Body of pancreas (tissue), 4 donors: Measurements from ENCODE around the gene LRIG1.

Source experiments
- POLR2A ChIP-seq, 3 donors: fragments of 450-650 bp; IDR thresholded peaks; one replicate each; pipeline ENCODE4 v1.6.1; 2016; ENCODE audit warnings: antibody characterized with exemption in 3 of 3, mild to moderate bottlenecking in 2 of 3
- TF ChIP-seq, protein P1 (sequence below), 7 experiments: fragments of 450-650 bp in 4 of 7; fragments of 200-600 bp in 3 of 7; sonication (generic) in 3 of 7; IDR thresholded peaks; one replicate each; pipeline ENCODE4 v1.5.1; 2016 to 2019; ENCODE audit warnings: antibody characterized with exemption in 7 of 7

DNA sequence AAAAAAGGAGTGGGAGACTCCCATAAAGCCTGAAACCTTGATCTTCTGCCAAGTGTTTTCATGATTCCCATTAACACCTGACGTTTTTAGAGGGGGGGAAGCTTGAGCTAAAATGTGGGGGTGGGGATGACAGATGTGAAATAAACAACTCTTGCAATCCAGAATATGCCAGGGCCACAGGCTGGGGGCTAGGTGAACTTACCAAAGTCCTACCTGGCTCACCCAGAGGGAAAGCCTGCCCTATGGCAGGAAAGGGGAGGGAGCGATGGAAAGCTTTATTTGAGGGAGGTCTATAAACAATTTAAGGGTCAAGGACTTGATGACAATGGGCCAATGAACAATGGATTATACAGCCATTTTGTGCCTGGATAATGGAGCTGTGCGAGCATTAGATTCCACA, 108.3 kb downstream of the LRIG1 start:
- TF ChIP-seq POLR2A (IDR thresholded peaks at IDR 0.05), result no peak
- TF ChIP-seq, protein P1, sequence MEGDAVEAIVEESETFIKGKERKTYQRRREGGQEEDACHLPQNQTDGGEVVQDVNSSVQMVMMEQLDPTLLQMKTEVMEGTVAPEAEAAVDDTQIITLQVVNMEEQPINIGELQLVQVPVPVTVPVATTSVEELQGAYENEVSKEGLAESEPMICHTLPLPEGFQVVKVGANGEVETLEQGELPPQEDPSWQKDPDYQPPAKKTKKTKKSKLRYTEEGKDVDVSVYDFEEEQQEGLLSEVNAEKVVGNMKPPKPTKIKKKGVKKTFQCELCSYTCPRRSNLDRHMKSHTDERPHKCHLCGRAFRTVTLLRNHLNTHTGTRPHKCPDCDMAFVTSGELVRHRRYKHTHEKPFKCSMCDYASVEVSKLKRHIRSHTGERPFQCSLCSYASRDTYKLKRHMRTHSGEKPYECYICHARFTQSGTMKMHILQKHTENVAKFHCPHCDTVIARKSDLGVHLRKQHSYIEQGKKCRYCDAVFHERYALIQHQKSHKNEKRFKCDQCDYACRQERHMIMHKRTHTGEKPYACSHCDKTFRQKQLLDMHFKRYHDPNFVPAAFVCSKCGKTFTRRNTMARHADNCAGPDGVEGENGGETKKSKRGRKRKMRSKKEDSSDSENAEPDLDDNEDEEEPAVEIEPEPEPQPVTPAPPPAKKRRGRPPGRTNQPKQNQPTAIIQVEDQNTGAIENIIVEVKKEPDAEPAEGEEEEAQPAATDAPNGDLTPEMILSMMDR (IDR thresholded peaks at IDR 0.05), result no peak
